GM18909 (cell line): Measurements from ENCODE around the gene ASCL4.

Experiments
- ATAC-seq: cut with Tn5 transposase; IDR thresholded peaks from one replicate; pipeline ENCODE4 v1.9.1; 2021; ENCODE audit warnings: mild to moderate bottlenecking; ENCODE audit not compliant: unreplicated experiment, poor library complexity

The ASCL4 gene

DNA sequence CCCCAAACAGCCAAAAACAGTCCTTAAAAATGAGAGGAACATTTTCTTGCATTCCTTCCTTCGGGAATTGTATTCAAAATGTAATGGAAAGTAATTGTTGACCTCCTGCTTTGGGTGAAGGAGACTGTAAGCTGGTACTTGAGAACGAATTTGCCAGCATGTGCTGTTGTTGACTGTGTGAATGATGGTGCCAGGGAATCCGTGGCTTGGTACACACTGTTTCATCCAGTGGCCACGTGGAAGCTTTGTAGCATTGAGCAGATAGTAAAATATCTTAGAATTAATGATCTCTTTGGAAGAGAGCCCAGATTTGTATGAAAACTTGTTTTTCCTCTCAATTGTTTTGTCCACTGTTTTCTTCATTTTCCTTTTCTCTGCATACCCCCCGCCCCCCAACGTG lies 1.7 kb downstream of the ASCL4 start:
- no peak for ATAC-seq

- no peak for ATAC-seq
Measured at GRCh38 chr12:107778383-107779025, 4.0 kb downstream of the ASCL4 start.

- ATAC-seq = peak; percentile 71
Measured at GRCh38 chr12:107779077-107779831, 4.8 kb downstream of the ASCL4 start.

GRCh38 chr12:107780298-107780697 lies 5.8 kb downstream of the ASCL4 start:
- ATAC-seq = no peak

GRCh38 chr12:107782067-107782466 lies 7.6 kb downstream of the ASCL4 start:
- ATAC-seq = no peak

GRCh38 chr12:107783406-107784376 lies 9.2 kb downstream of the ASCL4 start:
- ATAC-seq = peak; percentile 56

DNA sequence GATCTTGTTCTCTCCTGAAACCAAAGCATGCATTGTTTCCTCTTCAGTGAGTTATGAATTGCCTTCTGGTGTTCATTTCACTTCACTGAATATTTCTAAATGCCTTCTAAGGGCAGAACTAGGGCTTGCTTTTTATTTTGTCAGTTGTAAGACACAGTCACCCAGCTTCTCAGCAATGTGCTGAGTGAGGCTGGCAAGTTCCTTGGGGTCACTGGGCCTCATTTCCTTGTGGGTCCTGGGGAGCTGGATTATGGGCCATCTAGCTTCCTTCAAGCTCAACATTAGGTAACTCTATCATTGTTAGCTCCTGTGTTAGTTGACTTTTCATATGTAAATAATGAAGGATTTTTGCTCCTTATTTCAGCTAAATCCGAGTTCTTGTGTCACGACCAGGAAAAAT lies 13.8 kb downstream of the ASCL4 start:
- no peak for ATAC-seq

DNA sequence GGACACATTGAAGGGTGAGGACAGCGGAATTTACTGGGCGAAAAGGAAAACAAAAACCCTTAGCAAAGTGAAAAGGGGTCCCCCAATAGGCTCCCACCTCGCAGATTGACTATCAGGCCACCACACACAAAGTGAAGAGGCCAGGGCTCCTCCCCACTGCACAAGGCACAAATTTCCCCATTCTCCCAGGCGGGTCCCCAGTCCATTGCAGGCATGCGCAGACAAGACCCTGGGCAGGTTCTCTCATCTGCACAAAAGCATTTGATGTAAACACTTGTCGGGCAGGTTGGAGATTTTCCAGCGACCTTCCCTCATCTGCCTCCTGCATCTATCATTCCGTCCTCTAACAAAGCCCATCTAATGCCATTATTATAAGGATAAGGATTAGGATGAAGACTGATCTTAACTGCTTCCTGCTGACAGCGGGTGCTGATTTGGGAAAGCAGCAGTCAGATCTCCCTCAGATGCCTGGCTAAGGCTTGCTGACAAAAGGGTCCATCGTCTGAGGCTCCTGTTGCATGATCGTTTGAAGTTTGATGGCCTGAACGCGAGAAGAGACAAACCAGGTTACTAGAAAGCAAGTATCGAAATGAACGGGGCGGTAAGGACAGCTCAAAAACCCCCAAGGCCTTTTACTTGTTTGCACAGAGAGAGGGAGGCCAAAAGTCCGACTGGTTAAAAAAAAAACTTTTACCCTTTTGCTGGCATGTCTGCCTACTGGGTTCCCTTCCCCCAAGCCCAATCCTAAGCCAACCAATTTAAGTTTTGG lies 14.4 kb downstream of the ASCL4 start:
- ATAC-seq = no peak

- no peak for ATAC-seq
Measured at GRCh38 chr12:107791465-107792089, 17.1 kb downstream of the ASCL4 start.

GRCh38 chr12:107794451-107794850 lies 19.9 kb downstream of the ASCL4 start:
- no peak for ATAC-seq

- ATAC-seq = no peak
Measured at GRCh38 chr12:107798580-107798979, 24.1 kb downstream of the ASCL4 start.

- no peak for ATAC-seq
Measured at GRCh38 chr12:107801150-107801549, 26.6 kb downstream of the ASCL4 start.

DNA sequence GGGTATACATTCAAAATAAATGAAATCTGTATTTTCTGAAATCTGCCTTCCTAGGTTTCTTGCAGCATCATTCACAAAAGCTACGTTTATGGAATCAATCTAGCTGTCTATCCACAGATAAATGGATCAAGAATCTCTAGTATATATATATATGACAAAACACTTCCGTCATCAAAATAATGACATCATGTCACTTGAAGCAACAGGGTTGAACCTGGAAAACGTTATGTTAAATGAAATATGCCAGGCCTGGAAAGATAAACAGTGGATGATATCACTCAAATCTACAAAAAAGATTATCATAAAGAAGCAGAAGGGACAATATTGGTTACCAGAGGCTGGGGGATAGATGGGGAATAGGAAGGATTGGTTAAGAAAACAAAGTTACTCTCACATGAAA lies 28.6 kb downstream of the ASCL4 start:
- ATAC-seq = no peak

DNA sequence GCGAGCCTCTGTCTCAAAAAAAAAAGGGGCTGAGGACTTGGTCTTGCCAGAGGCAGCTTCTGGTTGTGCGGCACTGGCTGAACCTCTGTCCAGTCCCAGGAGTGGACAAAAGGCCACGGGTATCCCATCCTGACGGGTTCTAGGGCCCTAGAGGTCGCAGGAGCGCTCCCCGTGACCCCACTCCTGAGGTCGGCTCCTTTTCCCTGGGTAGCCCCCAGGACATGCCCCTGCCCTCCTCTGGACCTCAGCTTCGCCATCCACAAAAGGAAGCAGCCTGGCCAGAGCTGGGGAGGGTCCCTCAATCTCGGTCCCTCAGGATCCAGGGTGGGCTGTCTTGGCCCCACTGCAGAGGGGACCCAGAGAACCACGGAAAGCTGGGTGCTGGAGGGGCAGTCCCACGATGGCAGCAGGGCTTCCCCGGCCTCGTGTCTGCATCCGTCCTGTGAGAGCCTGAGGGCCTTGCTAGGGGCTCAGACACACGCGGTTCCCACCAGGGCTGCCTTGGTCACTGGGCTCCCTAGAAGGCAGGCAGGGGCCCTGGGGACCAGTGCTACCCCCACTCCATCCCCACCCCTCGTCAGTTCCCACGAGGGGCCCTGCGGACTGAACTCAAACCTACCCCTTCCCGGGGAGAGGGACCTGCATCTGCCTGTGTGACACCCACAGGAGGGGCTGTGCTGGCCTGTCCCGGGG lies 31.1 kb downstream of the ASCL4 start:
- no peak for ATAC-seq

GRCh38 chr12:107807471-107808150 lies 33.1 kb downstream of the ASCL4 start:
- no peak for ATAC-seq

- ATAC-seq = no peak
Measured at GRCh38 chr12:107817250-107817649, 42.7 kb downstream of the ASCL4 start.

- no peak for ATAC-seq
Measured at GRCh38 chr12:107818984-107819383, 44.5 kb downstream of the ASCL4 start.

GRCh38 chr12:107822356-107822755 lies 47.9 kb downstream of the ASCL4 start:
- ATAC-seq = no peak
